ENCODE results near the gene GPD1.

GPD1 gene

DNA sequence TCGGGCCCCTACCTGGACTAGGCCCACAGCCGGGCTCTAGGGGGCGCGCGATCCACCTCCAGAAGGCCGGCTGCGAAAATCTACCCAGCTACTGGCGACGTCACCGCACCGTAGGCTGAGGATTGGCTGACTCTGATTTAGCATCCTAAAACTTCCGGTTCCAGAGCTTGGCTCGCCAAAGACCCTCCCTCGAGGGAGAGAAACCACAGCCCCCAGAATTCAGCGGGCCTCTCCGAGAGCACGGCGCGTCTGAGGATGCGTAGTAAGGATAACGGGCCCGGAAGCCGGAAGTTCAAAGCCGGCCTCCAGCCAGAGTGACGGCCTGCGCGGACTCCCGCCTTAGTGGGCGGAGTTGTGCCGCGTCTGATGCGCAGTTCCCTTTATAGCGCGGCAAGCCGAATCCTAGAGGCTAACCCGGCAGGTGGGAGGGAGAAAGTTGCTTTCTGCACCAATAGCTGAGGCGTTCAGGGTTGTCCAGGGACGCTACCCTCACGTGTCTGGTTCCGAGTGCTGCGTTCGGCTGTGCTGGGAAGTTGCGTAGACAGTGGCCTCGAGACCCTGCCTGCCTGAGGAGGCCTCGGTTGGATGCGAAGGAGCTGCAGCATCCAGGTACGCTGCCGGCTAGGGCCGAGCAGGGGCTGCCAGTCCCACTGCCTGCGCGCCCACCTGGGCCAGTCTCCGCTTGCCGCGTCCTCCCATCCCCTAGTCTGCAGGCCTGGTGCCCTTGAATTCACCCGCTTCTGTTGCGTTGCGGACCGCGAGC lies 8.1 kb downstream of the GPD1 start, which contains the start of gene COX14:
Gene COX14, plus strand, starts transcription at position 544 of the 763 bp plus-strand sequence. CDS start 7,808 bp downstream, outside the sequence.
- TF ChIP-seq, protein P1, sequence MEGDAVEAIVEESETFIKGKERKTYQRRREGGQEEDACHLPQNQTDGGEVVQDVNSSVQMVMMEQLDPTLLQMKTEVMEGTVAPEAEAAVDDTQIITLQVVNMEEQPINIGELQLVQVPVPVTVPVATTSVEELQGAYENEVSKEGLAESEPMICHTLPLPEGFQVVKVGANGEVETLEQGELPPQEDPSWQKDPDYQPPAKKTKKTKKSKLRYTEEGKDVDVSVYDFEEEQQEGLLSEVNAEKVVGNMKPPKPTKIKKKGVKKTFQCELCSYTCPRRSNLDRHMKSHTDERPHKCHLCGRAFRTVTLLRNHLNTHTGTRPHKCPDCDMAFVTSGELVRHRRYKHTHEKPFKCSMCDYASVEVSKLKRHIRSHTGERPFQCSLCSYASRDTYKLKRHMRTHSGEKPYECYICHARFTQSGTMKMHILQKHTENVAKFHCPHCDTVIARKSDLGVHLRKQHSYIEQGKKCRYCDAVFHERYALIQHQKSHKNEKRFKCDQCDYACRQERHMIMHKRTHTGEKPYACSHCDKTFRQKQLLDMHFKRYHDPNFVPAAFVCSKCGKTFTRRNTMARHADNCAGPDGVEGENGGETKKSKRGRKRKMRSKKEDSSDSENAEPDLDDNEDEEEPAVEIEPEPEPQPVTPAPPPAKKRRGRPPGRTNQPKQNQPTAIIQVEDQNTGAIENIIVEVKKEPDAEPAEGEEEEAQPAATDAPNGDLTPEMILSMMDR (IDR thresholded peaks at IDR 0.05; ENCODE audit: borderline replicate concordance, insufficient read depth, low read depth, low read length), result peak; percentile 96
- peak within 1 kb of the TSS; percentile 96 for H3K4me3 ChIP-seq (ENCODE audit: low read depth, low read length)

DNA sequence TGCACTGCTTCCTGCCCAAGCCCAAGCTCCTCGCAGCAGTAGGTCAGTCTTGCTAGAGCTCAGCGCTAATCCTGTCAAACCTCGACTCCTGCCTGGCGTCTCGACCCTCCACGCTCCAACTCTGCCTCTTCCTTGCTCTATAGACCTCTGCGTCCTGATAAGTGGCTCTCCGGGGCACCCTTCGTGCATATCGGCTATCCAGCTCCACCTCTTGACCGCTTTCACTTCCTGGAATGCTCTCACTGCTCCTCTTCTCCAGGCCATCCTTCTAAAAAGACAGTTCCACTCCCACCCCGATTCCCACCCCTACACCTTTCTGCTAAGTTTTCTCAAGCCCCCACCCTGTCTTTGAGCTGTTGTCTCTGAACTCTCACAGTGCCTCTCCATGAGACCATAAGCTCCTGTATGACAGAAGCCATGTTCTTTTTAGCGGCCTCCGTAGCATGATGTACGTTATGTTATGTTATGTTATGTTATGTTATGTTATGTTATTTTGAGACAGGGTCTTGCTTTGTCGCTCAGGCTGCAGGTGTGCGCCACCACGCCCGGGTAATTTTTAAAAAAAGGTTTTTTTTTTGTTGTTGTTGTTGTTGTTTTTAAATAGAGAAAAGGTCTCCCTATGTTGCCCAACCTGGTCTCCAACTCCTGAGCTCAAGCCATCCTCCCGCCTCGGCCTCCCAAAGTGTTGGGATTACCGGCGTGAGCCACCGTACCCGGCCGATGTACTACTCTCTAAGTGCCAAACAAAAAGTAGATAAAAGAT lies 8.8 kb downstream of the GPD1 start:
- H3K4me3 ChIP-seq (ENCODE audit: low read depth, low read length), result peak overlapping the region; percentile 96
- TF ChIP-seq, protein P1 (IDR thresholded peaks at IDR 0.05; ENCODE audit: borderline replicate concordance, insufficient read depth, low read depth, low read length), result no peak

DNA sequence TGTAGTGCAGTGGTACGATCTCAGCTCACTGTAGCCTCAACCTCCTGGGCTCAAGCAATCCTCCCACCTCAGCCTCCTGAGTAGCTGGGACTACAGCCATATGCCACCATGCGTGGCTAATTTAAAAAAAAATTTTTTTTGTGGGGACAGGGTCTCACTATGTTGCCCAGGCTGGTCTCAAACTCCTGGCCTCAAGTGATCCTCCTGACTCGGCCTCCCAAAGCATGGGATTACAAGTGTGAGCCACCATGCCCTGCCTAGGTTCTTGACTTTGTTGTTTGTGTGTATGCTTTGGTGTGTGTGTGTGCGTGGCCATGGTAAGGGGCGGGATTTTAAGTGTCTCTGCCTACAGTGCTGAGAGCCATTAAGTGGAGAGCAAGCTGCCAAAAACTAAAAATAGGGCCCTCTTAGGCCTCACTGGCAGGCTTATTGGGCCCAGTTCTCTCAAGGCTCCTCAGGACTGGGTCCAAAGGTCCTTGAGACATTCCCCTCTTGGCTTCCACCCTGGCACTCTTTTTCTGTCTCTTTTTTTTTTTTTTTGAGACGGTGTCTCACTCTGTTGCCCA lies 13.3 kb downstream of the GPD1 start:
- TF ChIP-seq, protein P1 (IDR thresholded peaks at IDR 0.05; ENCODE audit: borderline replicate concordance, insufficient read depth, low read depth, low read length), result no peak
- no peak overlapping the region for H3K4me3 ChIP-seq (ENCODE audit: low read depth, low read length)

DNA sequence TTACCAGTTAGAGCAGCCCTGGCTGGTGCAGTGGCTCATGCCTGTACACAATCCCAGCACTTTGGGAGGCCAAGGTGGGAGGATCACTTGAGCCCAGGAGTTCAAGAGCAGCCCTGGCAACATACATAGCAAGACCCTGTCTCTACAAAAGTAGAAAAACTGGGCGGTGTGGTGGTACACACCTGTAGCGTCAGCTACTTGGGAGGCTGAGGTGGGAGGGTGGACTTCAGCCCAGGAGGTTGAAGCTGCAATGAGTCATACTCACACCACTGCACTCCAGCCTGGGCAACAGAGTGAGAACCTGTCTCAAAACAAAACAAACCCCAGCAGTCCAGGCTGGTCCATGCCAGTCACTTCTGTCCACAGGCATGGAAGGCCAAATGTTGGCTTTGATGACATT lies 15.6 kb downstream of the GPD1 start:
- H3K4me3 ChIP-seq (ENCODE audit: low read depth, low read length), result no peak overlapping the region
- TF ChIP-seq, protein P1 (IDR thresholded peaks at IDR 0.05; ENCODE audit: borderline replicate concordance, insufficient read depth, low read depth, low read length), result no peak

DNA sequence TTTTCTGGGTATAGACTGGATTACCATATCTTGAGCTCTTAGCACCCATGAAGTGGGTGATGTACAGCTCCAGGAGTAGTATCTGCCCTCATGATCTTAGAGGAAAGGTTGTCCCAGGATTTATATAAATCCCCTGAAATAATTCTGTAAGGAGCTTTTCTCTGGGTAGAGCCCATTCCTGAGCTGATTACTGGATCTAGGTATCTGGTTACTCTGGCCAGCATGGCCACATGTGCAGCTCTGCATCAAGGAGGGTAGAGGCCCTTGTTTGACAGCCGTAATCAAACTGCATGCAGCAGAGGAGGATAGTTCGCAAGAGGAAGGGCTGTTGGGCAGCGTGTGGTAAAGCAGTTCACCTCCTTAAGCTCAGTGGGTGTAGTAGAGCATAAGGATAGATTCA lies 16.7 kb downstream of the GPD1 start:
- H3K4me3 ChIP-seq (ENCODE audit: low read depth, low read length), result no peak overlapping the region
- TF ChIP-seq, protein P1 (IDR thresholded peaks at IDR 0.05; ENCODE audit: borderline replicate concordance, insufficient read depth, low read depth, low read length), result no peak

DNA sequence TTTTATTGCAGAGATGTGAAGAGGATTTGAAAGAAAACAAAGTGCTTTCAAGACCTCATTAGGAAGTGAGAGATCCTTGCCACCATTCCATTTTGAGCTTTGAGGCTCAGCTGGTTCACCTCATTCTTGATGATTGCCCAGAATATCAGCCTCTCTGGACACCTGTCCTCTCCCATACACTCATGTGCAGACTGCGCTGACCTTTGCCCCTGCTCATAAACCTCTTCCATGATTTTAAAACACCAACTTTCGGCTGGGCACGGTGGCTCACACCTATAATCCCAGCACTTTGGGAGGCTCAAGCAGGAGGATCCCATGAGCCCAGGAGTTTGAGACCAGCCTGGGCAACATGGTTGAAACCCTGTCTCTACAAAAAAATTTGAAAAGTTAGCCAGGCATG lies 17.1 kb downstream of the GPD1 start:
- H3K4me3 ChIP-seq (ENCODE audit: low read depth, low read length), result no peak overlapping the region
- TF ChIP-seq, protein P1 (IDR thresholded peaks at IDR 0.05; ENCODE audit: borderline replicate concordance, insufficient read depth, low read depth, low read length), result no peak
